ENCODE data around the gene GGA3.
"Not testable (repeated sequence)": the region's sequence is repeated elsewhere in the genome, so short reads cannot be mapped to it uniquely, and the experiment has no call there.

GGA3 gene, protein sequence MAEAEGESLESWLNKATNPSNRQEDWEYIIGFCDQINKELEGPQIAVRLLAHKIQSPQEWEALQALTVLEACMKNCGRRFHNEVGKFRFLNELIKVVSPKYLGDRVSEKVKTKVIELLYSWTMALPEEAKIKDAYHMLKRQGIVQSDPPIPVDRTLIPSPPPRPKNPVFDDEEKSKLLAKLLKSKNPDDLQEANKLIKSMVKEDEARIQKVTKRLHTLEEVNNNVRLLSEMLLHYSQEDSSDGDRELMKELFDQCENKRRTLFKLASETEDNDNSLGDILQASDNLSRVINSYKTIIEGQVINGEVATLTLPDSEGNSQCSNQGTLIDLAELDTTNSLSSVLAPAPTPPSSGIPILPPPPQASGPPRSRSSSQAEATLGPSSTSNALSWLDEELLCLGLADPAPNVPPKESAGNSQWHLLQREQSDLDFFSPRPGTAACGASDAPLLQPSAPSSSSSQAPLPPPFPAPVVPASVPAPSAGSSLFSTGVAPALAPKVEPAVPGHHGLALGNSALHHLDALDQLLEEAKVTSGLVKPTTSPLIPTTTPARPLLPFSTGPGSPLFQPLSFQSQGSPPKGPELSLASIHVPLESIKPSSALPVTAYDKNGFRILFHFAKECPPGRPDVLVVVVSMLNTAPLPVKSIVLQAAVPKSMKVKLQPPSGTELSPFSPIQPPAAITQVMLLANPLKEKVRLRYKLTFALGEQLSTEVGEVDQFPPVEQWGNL

DNA sequence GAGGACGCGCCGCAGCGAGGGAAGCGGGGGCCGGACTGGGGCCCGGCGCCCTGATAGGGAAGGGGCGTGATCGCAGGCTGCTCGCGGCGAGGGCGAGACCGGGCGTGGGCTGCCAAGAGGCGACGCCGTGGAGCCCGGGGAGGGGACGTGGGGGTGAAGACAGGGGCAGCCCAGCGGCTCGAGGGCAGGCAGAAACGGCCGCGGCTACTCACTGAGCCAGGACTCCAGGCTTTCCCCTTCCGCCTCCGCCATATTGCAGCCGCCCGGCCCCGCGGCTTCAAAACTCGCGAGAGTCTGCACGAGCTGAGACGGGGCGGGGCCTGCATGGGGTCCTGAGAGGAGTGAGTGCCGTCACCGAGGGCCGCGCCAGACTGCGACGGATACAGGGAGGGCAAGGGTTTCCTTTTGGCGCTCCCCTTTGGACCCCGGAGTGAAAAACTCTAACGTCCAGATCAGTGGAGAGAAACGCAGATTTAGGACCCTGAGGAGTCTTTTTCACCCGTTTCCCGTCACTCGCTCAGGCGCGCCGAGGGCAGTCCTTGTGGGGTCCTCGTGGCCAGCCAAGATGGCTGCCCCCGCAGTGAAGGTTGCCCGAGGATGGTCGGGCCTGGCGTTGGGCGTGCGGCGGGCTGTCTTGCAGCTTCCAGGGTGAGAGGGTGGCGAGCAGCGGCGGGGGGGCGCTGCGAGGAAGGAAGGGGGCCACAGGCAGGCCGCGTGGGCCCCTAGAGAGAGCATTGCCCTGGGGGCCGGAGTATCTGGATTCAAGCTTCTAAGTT, at the start of gene GGA3, which contains the start of gene MRPS7:
Gene GGA3 (minus strand): TSS at position 271 of the 776 bp plus-strand sequence. CDS start 19 bp downstream, at position 252.
Gene MRPS7 (plus strand): TSS at position 544 of the 776 bp plus-strand sequence. CDS start 22 bp downstream, at position 566.
- H3K27me3 ChIP-seq (ENCODE audit: low read depth, low read length): no peaks in the 10 kb centered on the region
- H3K4me1 ChIP-seq (ENCODE audit: control insufficient read depth in 1 of 2, insufficient read depth in 2 of 2, low read length in 2 of 2): peaks cover 18 to 33% of the 10 kb centered on the region in 2 donors
- peak within 1 kb of the TSS; percentile 90 for H3K27ac ChIP-seq (ENCODE audit: low read length)
- H3K4me3 ChIP-seq (ENCODE audit: low read depth in 1 of 2, low read length in 2 of 2): peak within 1 kb of the TSS; percentile 95 to 97
- peaks cover 17 to 25% of the 10 kb centered on the region in 2 donors for H3K36me3 ChIP-seq (ENCODE audit: control insufficient read depth in 1 of 2, insufficient read depth in 2 of 2, low read length in 2 of 2)
- no peaks in the 10 kb centered on the region for H3K9me3 ChIP-seq (ENCODE audit: control insufficient read depth in 1 of 2, low read length in 2 of 2)

DNA sequence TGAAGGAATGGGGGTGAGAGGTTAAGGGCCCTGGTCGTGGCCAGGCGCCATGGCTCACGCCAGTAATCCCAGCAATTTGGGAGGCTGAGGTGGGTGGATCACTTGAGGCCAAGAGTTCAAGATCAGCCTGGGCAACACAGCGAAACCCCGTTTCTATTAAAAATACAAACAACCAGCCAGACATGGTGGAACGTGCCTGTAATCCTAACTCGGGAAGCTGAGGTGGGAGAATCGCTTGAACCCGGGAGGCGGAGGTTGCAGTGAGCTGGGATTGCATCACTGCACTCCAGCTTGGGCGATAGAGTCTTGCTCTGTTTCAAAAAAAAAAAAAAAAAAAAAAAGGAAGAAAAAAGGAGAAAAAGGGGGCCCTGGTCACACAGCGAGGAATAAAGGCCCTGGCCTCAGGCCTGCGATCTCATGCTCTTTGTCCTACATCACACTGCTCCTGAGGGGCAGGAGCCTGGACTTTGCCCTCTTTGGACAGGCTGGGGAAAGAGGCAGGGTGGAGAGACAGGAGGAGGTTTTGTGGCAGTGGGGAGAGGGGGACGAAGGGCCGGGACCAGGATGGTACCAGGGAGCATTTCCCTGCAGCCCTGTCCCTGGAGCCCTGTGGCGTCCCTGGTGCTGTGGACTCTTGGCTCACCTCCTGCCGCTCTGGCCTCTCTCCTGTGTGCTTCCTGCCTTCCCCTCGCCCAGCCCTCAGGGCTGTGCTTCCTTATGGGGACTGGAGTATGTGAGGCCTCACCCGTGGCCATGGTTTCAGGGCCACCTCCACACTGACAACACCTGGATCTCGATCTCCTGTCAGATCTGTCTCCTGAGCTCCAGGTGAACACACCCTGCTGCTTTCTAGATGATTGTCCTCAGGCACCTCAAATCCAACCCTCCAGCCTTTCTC, 47.6 kb upstream of the GGA3 start:
- H3K4me3 ChIP-seq (ENCODE audit: low read depth in 1 of 2, low read length in 2 of 2): no peak overlapping the region
- no peaks in the 10 kb centered on the region for H3K4me1 ChIP-seq (ENCODE audit: control insufficient read depth in 1 of 2, insufficient read depth in 2 of 2, low read length in 2 of 2)
- no peaks in the 10 kb centered on the region for H3K9me3 ChIP-seq (ENCODE audit: control insufficient read depth in 1 of 2, low read length in 2 of 2)
- H3K27ac ChIP-seq (ENCODE audit: low read length): peak overlapping the region; percentile 58
- H3K36me3 ChIP-seq (ENCODE audit: control insufficient read depth in 1 of 2, insufficient read depth in 2 of 2, low read length in 2 of 2): no peaks in the 10 kb centered on the region
- no peaks in the 10 kb centered on the region for H3K27me3 ChIP-seq (ENCODE audit: low read depth, low read length)

DNA sequence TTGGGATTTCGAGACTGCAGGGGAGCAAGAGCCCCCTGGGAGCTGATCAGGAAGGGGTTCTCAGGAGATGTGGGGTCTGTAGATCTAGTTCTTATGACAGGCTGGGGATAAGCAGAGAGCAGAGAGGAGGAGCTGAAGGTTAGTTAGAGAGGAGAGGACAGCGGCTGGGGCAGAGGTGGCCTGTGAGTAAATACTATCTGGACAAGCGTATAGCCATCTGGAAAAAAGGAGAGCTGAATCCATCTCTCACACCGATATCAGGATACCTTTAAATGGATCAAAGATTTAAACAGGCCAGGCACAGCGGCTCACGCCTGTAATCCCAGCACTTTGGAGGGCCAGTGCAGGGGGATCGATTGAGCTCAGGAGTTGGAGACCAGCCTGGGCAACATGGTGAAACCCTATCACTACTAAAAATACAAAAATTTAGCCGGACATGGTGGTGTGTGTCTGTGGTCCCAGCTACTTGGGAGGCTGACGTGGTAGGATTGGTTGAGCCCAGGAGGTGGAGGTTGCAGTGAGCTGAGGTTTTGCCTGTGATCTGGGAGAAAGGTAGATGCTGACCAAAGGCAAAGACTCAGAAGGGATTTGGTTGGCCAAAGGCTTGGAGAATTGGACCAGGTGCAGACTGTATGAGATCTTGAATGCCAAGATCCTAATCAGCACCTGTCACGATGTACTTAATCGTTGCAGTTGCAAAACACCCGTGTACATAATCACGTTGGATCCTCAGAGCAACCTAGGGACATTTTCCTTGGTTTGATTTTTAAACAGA, 46.7 kb upstream of the GGA3 start:
- no peaks in the 10 kb centered on the region for H3K9me3 ChIP-seq (ENCODE audit: control insufficient read depth in 1 of 2, low read length in 2 of 2)
- no peak overlapping the region for H3K27ac ChIP-seq (ENCODE audit: low read length)
- H3K4me3 ChIP-seq (ENCODE audit: low read depth in 1 of 2, low read length in 2 of 2): no peak overlapping the region
- no peaks in the 10 kb centered on the region for H3K4me1 ChIP-seq (ENCODE audit: control insufficient read depth in 1 of 2, insufficient read depth in 2 of 2, low read length in 2 of 2)
- no peaks in the 10 kb centered on the region for H3K36me3 ChIP-seq (ENCODE audit: control insufficient read depth in 1 of 2, insufficient read depth in 2 of 2, low read length in 2 of 2)
- no peaks in the 10 kb centered on the region for H3K27me3 ChIP-seq (ENCODE audit: low read depth, low read length)

DNA sequence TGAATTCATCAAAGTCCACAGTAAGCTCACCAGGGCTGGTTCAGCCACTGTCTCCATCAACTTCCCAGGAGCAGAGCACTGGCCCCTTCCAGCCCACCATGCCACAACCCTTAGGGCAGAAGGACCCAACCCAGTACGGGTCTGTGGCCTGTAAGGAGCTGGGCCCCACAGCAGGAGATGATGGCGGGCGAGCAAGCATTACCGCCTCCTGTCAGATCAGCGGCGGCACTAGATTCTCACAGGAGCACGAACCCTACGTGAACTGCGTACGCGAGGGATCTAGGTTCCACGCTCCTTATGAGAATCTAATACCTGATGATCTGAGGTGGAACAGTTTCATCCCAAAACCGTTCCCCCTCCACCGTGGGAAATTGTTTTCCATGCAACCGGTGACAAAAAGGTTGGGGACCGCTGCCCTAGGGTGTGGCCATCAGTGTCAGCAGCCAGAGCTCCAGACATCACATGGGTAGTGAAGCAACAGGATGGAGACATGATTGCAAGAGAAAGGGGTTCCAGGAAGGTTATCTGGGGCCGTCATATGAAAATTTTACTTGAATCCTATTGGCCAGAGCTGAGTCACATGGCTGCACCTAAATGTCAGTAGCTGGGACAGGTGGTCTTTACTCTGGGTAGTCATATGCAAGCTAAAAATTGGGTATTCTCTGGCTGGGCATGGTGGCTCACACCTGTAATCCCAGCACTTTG, 40.2 kb upstream of the GGA3 start:
- no peaks in the 10 kb centered on the region for H3K9me3 ChIP-seq (ENCODE audit: control insufficient read depth in 1 of 2, low read length in 2 of 2)
- no peak overlapping the region for H3K27ac ChIP-seq (ENCODE audit: low read length)
- H3K4me1 ChIP-seq (ENCODE audit: control insufficient read depth in 1 of 2, insufficient read depth in 2 of 2, low read length in 2 of 2): no peaks in the 10 kb centered on the region
- no peaks in the 10 kb centered on the region for H3K36me3 ChIP-seq (ENCODE audit: control insufficient read depth in 1 of 2, insufficient read depth in 2 of 2, low read length in 2 of 2)
- H3K27me3 ChIP-seq (ENCODE audit: low read depth, low read length): no peaks in the 10 kb centered on the region
- H3K4me3 ChIP-seq (ENCODE audit: low read depth in 1 of 2, low read length in 2 of 2): no peak overlapping the region

DNA sequence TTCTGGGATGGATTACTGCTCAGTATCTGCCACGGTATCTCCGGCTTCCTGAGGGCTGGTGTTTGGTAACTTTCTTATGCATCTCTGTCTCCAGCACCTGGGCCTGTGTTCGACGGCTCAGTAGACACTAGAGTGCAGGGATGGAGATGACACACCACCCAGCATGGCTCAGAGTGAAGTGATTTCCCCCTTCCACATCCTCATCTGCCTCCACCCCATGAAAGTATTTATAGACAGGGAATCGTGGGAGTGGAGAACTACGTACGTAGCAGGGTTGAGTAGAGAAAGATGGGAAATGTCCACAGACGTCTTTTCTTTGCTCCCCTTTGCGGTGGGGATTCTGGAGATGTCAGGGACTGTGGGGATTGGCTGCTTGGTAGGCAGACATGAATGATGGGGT, 39.6 kb upstream of the GGA3 start:
- Histone ChIP-seq H3K27ac (ENCODE audit: low read length) (no peak overlapping the region), H3K4me3 (ENCODE audit: low read depth in 1 of 2, low read length in 2 of 2) (no peak overlapping the region), H3K4me1 (ENCODE audit: control insufficient read depth in 1 of 2, insufficient read depth in 2 of 2, low read length in 2 of 2) (no peaks in the 10 kb centered on the region), H3K36me3 (ENCODE audit: control insufficient read depth in 1 of 2, insufficient read depth in 2 of 2, low read length in 2 of 2) (no peaks in the 10 kb centered on the region), H3K9me3 (ENCODE audit: control insufficient read depth in 1 of 2, low read length in 2 of 2) (no peaks in the 10 kb centered on the region), H3K27me3 (ENCODE audit: low read depth, low read length) (no peaks in the 10 kb centered on the region)

DNA sequence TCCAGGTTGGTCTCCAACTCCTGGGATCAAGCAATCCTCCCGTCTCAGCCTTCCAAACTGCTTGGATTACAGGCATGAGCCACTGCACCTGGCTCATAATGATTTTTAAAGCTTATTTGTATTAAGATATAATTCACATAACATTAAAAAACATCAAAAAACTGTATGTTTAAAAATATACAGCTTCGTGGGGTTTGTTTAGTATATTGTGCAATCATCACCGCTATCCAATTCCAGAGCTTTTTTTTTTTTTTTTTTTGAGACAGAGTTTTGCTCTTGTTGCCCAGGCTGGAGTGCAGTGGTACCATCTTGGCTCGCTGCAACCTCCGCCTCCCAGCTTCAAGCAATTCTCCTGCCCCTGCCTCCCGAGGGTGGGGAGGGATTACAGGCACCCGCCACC, 38.9 kb upstream of the GGA3 start:
- H3K27me3 ChIP-seq (ENCODE audit: low read depth, low read length): no peaks in the 10 kb centered on the region
- H3K4me1 ChIP-seq (ENCODE audit: control insufficient read depth in 1 of 2, insufficient read depth in 2 of 2, low read length in 2 of 2): peaks cover 0 to 5% of the 10 kb centered on the region in 2 donors
- H3K27ac ChIP-seq (ENCODE audit: low read length): no peak overlapping the region
- H3K36me3 ChIP-seq (ENCODE audit: control insufficient read depth in 1 of 2, insufficient read depth in 2 of 2, low read length in 2 of 2): no peaks in the 10 kb centered on the region
- H3K9me3 ChIP-seq (ENCODE audit: control insufficient read depth in 1 of 2, low read length in 2 of 2): no peaks in the 10 kb centered on the region
- H3K4me3 ChIP-seq (ENCODE audit: low read depth in 1 of 2, low read length in 2 of 2): no peak overlapping the region

DNA sequence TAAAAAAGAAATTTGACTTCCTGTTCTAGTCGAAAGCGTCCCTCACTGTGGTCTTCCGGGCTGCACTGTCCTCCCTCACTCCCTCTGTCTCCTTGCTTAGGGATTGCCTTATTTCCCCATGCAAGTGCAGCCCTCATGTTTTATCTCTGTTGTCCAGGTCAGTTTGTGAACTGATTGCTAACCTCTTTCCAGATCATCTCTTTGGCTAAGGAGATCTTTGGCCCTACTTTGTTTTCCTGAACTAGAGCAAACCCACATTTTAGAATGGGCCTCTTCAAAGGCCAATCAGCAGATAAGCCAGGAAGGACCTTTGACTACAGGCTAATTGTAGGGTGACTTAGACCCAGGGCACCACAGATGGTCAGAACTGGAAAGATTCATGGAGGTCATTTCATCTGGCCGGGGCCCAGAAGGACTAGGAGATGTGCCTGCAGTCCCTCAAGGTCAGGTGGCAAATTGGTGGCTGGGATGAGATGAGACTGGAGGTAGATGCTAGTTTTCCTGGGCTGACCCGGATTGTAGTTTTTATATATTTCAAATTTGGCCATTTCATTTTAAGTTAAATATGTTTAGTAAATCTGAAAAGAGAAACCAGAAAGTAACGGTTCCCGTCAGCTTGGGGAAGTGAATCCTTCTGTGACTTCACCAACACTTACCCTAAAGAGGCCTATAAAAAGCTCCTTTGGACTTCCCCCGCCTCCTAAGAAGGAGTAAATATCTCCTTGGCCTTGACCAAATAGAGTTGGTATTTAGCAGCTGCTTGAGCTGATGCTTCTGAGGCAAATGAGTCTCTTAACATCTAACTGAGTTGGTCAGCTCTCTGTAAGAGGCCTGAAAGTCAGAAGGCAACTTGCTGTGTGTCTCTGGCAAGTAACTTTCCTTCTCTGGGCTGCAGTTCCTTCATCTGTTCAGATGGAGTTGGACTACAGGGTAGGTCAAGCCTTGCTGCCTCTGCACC, 34.1 kb upstream of the GGA3 start:
- Histone ChIP-seq H3K4me3 (ENCODE audit: low read depth in 1 of 2, low read length in 2 of 2) (no peak overlapping the region), H3K4me1 (ENCODE audit: control insufficient read depth in 1 of 2, insufficient read depth in 2 of 2, low read length in 2 of 2) (peaks cover 0 to 6% of the 10 kb centered on the region in 2 donors), H3K27ac (ENCODE audit: low read length) (peak overlapping the region; percentile 95), H3K9me3 (ENCODE audit: control insufficient read depth in 1 of 2, low read length in 2 of 2) (no peaks in the 10 kb centered on the region), H3K36me3 (ENCODE audit: control insufficient read depth in 1 of 2, insufficient read depth in 2 of 2, low read length in 2 of 2) (no peaks in the 10 kb centered on the region), H3K27me3 (ENCODE audit: low read depth, low read length) (no peaks in the 10 kb centered on the region)

DNA sequence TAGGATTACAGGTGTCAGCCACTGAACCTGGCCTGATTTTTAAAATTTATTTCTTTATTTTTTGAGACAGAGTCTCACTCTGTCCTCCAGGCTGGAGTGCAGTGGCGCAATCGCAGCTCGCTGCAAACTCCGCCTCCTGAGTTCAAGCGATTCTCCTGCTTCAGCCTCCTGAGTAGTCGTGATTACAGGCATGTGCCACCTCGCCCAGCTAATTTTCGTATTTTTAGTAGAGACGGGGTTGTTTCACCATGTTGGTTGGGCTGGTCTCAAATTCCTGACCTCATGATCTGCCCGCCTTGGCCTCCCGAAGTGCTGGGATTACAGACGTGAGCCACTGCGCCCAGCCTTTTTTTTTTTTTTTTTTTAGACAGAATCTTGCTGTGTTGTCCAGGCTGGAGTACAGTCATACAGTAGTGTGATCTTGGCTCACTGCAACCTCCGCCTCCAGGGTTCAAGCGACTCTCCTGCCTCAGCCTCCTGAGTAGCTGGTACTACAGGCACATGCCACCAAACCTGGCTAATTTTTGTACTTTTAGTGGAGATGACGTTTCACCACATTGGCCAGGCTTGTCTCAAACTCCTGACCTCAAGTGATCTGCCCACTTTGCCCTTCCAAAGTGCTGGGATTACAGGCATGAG, 31.5 kb upstream of the GGA3 start:
- H3K27ac ChIP-seq (ENCODE audit: low read length); H3K36me3 ChIP-seq (ENCODE audit: control insufficient read depth in 1 of 2, insufficient read depth in 2 of 2, low read length in 2 of 2): not testable (repeated sequence)

More for the DNA sequence above, 31.5 kb upstream of the GGA3 start:
- not testable (repeated sequence) for H3K9me3 ChIP-seq (ENCODE audit: control insufficient read depth in 1 of 2, low read length in 2 of 2); H3K4me3 ChIP-seq (ENCODE audit: low read depth in 1 of 2, low read length in 2 of 2); H3K4me1 ChIP-seq (ENCODE audit: control insufficient read depth in 1 of 2, insufficient read depth in 2 of 2, low read length in 2 of 2); H3K27me3 ChIP-seq (ENCODE audit: low read depth, low read length)
